HG02623 (cell line): ENCODE measurements around the gene CAVIN3.

Experiments
- ATAC-seq: cut with Tn5 transposase; IDR thresholded peaks from one replicate; pipeline ENCODE4 v1.9.1; 2021; ENCODE audit warnings: moderate library complexity; ENCODE audit not compliant: unreplicated experiment

The CAVIN3 gene, protein sequence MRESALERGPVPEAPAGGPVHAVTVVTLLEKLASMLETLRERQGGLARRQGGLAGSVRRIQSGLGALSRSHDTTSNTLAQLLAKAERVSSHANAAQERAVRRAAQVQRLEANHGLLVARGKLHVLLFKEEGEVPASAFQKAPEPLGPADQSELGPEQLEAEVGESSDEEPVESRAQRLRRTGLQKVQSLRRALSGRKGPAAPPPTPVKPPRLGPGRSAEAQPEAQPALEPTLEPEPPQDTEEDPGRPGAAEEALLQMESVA

DNA sequence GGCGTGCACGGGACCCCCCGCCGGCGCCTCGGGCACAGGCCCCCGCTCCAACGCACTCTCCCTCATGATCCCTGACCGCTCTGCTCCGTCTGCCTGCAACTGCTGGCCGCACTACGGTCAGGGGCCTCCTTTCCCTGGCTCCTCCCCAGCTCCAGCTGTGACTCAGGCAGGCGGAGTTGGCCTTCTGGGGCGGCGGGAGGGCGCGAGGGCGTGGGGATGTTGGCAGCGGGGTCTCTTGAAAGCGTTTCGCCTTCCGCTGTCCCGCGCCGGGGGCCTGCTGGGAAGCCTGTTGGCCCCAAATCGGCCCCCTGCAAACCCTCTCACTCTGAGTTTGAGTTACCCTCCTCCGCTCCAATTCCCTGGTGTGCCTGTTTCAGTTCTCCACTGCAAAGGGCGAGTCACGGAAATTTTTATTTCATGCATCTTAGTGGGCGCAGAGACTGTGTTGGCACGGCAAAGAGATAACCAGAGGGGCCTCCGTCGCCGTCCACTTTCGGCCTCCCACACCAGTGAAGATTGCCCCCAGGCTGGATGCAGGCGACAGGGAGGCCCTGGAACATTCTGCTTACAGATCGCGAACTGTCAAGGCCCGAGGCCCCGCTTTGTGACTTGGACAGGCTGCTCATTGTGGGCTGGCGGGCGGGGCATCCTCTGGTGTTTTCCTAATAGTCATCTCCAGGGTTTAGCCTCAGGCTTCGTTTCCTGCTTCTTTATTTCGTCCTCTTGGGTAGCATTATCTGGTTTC, at the start of gene CAVIN3:
CAVIN3 (minus strand) TSS at position 91 of the 745 bp plus-strand sequence; CDS start at position 66, 25 bp downstream.
- peak; percentile 54 for ATAC-seq

DNA sequence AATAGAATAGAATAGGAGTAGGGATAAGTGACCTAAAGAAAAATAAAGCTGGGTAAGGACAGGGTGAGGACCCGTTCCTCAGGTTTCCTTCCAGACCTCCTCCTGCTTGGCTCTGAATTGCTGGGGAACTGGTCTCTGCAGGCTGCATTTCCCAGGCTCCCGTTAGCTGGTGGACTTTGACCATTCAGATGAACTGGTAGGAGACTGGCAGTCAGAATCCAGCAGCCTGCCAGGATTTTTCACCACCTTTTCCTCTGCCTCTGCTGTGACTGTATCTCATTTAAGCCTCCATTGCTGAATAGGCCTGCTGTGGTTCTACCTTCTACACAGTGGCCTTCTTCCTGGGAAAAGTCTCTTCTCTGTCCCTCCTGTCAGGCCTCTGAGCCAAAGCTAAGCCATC, 45.4 kb upstream of the CAVIN3 start:
- ATAC-seq: no peak

DNA sequence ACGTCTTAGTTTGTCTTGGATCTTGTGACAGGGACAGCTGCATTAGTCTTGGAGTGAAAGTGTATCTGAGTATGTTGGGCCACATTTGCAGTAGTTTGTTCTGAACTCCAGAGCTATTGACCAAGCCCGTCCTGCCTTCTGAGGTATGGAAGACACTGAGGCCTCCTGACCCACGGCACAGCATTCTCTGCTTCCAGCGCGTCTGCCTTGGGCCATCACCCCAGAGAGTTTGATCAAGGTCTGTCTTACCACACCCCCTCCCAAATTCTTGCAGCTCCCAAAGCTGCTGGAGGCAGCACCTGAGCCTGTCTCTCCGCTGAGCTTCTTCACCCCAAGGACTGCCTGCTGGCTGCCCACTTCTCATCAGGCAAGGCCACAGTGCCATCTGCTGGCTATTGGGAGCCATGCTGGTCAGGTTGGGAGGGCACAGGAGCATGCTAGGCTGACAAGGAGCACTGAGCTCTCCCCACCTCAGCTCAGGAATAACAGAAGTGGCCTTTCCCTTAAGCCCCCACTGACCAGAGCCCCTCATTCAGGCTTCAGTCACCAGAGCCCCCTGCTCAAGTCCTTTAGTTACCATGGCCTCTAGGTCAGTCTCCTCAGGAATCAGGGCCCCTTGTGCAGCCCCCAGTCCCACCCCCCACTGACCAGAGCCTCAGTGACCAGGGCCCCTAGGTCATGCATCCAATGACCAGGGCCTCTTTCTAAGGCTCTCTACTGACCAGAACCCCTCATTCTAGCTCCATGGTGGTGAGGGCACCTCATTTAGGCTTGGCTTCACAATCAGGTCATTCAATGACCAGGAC, 42.8 kb upstream of the CAVIN3 start:
- ATAC-seq: peak; percentile 96

DNA sequence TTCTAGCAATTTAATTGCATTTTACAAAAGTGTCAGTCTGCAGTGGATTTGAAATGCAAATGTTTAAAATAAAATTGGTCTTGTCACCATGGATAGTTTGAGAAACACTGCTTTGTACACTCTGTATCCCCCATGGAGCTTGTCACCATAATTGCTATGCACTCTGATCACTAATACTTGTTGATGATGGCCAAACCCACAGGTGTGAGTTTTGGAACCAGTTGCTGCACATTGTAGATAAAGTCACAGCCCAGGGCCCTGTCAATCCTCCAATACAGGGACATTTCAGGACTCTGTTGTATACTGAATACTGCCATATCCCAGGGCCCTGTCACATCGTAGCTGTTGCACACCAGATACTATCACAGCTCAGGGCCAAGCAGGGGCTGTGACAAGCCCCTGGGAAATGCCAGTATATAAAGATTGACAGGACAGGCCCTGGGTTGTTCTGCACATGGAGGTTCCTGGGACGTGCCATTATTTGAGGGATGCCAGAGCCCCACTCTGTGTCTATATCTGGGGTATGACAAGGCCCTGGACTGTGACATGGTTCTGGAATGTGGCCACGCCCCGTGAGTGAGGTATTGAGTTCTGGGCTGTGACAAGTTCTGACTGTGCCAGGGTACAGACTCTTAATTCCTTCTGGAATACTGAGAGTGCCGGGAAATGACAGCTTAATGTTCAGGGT, 42.0 kb upstream of the CAVIN3 start:
- ATAC-seq: no peak

DNA sequence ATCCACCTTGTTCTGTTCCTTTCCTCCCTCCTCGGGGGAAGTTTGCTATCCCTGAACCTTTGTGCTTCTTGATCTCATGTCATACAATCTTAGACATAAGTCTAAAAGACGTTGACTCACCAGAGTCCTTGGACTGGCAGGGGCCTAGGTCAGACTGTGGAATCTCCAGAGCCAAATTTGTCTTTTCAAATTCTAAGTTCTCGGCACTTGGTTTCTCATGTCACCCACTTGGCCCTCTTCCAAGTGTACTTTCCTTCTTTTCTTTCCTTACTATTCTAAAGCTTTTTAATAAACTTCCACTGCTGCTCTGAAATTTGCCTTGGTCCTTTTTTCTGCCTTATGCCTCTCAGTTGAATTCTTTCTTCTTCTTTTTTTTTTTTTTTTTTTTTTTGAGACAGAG, 39.9 kb upstream of the CAVIN3 start:
- ATAC-seq: no peak

DNA sequence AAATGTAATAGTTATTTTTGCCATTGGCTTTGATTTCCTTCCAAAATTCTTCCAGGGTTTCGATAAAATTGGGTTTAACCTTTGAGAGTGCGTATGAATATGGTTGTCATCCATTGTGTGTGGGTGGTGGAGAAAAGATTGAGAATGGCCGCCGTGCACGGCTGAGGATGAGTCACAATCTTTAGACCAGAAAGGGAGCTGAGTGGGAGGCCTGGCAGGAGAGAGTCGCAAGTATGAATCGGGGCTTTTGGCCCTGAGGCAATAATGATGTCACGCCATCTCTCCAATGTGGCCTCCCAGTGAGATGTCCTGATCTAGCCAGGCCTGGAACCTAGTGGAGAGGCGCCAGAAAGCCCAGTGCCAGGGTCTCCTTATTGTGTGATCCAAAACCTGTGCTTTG, 36.9 kb upstream of the CAVIN3 start:
- ATAC-seq: no peak

DNA sequence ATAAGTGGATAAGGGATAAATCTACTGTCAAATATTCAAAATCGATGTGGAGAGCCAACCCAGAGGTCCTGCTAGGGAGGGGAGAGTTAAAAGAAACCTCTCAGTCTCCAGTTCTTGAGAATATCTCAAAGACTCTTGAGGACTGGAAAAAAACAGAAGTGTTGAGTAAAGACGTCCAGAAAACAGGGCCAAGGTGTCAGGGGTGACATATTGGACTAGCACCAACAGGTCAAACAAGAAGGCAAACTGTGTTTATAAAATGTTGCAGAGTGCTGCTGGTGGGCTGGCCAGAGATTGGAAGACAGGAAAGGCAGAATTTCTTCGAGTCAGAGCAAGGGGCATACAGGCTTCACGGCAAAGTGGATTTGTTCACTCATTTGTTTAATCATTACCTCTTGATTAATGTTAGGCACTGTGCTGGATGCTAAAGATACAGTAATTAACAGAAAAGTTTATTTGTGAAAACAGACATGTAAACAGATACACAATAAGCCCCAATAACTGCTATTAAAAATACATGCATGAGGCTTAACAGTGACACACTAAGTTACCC, 36.3 kb upstream of the CAVIN3 start:
- ATAC-seq: no peak

DNA sequence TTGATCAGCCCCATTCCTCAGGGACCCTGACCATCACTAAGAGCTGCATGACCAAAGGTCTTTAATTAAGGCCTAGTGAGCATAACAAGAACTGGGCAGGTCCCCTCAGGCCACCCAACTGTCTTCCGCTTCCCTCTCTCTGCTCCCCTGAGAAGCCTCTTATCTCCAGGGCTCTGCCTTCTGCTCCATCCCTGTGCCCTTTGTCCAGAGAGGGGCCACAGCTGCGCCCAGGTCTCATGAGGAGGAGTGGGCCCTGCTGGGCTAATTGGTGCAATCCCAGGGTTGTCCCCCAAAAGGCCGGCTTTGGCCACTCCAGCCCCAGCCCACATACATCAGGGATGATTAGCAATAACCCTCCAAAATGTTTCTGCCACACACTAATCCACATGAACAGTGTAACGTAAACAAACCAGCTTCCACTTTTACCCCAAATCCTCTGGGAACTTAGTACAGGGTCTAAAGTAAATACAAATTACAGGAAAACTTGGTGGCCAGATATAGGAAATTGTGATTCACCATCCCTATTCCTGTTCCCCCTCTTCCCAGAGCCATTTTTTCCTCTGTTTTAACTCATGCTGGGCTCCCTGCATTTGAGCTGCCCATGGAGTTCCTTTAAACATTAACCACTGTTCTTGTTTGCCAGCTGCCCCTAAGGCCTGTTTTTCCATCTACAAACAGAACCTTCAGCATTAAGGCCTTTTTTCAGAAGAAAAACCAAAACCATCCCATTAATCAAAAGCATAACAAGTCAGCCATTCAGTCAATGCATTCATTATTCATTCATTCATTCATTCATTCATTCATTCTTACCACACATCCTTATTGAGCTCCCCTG, 34.6 kb upstream of the CAVIN3 start:
- ATAC-seq: no peak

DNA sequence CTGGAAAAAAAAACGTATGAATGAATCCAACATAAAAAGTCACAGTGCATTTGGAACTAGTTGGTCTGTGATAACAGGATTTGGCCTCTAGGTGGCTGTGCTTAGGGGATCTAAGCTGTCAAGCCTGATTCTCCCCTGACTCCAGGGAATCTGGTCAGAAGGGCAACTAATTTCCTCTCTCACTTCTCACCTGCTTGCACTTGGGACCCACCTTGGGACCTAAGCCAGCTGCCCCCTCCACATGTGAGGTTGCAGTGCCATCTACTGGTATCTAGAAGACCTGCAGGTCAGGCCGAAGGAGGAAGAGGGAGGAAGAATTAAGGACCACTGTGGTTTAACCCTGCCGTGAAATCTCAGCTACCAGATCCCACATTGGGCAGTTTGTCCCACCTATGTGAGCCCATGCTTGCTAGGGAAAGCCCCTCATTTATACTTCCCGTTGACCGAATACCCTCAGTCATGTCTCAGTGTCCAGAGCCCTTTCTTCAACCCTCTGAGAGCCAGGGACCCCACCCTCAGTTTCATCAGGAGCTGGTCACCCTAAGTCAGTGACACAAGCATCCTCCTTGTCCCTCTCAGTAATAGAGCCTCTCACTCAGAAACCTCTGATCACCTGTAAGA, 33.2 kb upstream of the CAVIN3 start:
- ATAC-seq: peak; percentile 70

DNA sequence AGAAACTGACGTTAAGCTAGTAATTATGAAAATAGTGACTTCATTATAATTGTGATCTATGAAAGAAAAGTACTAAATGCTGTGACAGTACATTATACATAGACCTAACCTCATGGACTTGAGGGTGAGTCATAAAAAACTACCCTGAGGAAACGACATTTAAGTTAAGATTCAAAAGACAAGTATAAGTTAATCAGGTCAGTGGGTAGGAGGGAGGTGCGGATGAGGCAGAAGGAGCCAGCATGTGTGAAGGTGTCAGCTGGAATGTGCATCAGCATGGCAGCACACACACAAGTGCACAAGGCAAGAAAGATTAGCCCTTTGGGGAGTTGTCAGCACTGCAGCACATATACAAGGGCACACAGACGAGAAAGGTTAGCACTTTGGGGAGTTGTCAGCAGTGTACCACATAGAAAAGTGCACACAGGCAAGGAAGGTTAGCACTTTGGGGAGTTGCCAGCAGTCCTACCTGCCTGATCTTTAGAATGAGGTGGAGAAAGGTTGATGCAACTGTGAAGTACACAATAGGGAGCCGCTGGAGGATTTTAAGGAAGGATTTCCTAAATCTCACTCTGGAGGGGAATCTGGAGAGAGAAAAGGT, 31.6 kb upstream of the CAVIN3 start:
- ATAC-seq: no peak

DNA sequence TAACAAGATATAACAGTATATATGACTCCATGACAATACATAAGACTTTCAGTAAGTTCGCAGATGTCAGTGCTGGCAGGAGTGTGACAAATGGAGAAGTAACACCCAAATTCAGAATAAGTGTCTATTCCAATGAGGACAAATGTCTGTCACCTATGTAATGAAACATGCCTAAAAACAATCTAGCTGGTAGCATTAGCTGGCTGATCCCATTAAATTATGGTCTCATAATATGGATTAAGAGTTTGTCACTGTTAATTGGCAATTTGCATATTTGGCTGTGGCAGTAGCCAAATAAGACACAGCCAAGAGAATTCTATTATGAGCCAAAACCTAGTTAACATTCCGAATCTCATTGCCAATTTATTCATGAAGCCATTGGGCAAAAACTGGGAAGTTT, 30.2 kb upstream of the CAVIN3 start:
- ATAC-seq: no peak

DNA sequence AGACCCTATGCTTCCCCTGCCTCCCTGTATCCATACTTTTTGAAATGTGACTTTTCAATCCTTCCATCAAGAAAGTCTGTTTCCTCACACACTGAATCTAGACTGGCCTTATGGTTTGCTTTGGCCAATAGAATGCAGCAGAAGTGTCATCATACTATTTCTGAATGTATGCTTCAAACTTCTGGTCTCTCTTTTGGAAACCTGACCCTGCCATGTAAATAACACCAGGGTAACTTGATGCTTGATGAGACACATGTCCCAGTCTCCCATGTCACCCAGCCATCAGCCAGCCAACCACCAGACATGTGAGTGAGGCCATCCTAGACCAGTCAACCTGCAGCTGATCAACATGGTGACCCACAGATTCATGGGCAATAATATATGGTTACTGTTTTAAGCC, 29.7 kb upstream of the CAVIN3 start:
- no peak for ATAC-seq

DNA sequence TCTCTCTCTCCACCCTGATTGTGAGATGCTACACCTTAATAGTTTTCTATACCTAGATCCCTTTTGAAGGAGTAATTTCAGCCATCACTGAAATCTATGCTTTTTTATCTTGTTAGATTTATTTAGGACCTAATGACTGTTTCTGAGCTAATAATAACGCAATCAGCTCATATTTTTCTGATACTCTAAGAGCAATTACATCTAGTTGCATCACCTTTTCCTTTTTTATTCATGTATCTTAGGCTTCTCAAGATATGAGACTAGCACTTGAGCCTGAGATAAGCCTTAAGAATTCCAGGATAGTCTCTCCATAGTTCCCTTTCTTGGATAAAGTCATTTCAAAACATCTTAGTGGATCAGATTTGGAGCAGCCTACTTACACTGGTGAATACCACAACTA, 25.1 kb upstream of the CAVIN3 start:
- ATAC-seq: no peak

DNA sequence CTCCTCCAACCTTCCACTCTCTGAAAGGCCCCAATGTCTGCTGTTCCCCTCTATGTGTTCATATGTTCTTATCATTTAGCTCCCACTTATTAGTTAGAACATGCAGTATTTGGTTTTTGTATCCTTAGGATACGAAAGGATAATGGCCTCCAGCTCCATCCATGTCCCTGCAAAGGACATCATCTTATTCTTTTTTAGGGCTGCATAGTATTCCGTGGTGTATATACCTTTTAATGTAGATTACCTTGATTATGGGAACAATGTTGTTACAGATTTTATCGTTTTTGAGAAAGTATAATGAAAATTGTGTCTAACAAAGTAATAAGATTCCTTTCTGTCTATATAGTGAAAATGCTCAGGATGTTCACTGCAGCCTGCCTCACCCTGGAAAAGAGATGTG, 16.0 kb upstream of the CAVIN3 start:
- ATAC-seq: no peak

DNA sequence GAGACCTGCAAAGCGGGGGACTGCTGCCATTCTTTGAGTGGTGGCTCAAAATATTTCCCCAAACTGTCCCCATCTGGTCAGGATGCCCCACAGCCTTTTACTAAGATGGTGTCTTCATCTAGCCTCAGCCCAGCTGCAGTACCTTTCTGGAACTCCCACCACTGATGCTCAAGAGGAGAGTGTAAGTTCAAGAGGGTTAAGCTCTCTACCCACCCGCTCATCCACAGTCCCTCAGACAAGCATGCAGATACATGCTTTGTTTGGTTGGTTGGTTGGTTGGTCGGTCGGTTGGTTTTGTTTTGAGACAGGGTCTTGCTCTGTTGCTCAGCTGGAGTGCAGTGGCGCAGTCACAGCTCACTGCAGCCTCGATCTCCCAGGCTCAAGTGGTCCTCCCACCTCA, 14.5 kb upstream of the CAVIN3 start:
- no peak for ATAC-seq

DNA sequence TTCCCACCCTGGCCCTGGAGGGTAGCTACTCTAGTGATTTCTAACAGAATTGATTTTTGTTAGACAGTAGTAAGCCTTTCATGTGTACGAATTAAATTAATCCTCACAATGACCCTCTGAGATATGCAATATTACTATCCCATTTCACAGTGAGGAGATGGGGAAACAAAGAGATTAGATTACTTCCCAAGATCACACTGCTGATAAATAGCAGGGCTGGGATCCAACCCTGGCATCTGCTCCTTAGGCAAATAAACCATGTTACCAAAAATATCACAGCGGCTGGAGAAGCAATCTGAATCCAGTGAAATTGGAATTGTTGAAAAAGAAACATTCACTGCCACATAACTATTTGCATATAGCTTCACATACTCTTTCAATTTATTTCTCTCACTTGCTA, 12.8 kb upstream of the CAVIN3 start:
- ATAC-seq: no peak

DNA sequence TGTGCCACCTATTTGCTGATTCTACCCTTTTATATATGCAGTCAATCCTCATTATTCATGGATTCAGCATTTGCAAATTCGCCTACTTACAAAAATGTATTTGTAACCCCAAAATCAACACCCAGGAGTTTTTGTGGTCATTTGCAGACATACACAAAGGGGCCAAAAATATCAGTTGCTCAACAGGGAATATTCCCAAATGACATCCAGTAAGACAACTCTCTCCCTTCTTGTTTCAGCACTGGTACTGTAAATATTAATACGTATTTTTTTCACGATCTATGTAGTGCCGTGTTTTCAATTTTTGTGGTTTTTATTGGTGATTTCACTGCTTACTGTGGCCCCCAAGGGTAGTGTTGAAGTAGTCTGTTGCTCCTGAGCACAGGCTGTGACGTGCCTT, 11.8 kb upstream of the CAVIN3 start:
- ATAC-seq: no peak

DNA sequence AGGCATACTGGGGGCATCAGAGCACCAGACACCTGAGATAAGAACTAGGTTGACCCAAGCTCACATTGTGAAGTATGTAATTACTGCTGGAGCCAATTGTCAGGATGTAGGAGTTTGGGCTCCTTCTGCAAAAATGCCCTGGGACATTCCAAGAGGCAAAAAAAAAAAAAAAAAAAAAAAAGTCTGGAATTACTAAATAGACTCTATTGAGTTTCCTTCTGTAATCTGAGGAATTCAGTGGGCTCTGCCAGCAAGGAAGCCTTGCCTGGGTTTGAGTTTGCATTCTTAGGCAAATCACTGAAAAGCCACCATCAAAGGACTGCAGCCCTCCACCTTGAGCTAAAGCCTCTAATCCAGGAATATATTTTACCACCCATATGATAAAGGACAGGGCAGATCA, 8.0 kb upstream of the CAVIN3 start:
- no peak for ATAC-seq

DNA sequence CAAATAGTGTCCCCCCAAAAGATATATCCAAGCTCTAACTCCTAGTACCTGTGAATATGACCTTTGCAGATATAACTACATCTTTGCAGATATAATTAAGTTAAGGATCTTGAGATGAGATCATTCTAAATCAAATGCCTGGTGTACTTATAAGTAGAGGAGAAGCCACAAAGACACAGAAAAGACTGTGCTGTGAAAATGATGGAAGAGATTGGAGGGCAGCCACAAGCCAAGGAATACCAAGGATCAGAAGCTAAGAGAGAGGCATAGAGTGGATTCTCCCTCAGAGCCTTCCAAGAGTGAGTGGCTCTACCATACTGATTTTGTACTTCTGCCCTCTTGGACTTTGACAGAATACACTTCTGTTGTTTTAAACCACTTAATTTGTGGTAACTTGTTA, 7.5 kb upstream of the CAVIN3 start:
- no peak for ATAC-seq
